C4-2B (cell line): Measurements from ENCODE around the gene DHRS9.

Source experiments
- CTCF ChIP-seq: fragments of 450-650 bp; conservative IDR thresholded peaks from 2 replicates; pipeline ENCODE4 v1.5.1; 2017; ENCODE audit warnings: mild to moderate bottlenecking
- ZFX ChIP-seq: fragments of 450-650 bp; IDR thresholded peaks from 2 replicates; pipeline ENCODE4 v1.6.1; 2017

GRCh38 chr2:169116993-169117392 lies 47.6 kb downstream of the DHRS9 start:
- TF ChIP-seq CTCF (no peak), ZFX (no peak)
